BJ (cell line): Measurements from ENCODE around the gene RPRD1A. TPM values are rescaled to one million over a fixed set of nuclear protein-coding genes. Genes with fewer than 3 reads are reported as not detected.
"Not testable (repeated sequence)": the region's sequence is repeated elsewhere in the genome, so short reads cannot be mapped to it uniquely, and the experiment has no call there.

Source experiments
- CTCF ChIA-PET: fragments of 350-600 bp; formaldehyde crosslinking; extraction: SDS; loops from one replicate; lab custom pipeline; 2021; ENCODE audit warnings: antibody characterized with exemption, inconsistent platforms; lab: Yijun Ruan, JAX
- POLR2A ChIA-PET: fragments of 300-600 bp; sonication (Branson Sonifier 250); formaldehyde crosslinking; extraction: SDS; loops from one replicate; lab custom pipeline; 2021; ENCODE audit warnings: antibody characterized with exemption; lab: Charles Lee
- DNase-seq: peaks from one replicate; pipeline ENCODE4 v3.0.0-alpha.2; 2011; ENCODE audit warnings: low read depth
- H3K27me3 ChIP-seq: 2 replicates; pipeline ENCODE4 v1.6.0; 2011; ENCODE audit warnings: low read length; ENCODE audit not compliant: control insufficient read depth, insufficient read depth
- H3K36me3 ChIP-seq: 2 replicates; pipeline ENCODE4 v1.5.1; 2011; ENCODE audit warnings: low read length; ENCODE audit not compliant: control insufficient read depth, insufficient read depth
- H3K4me3 ChIP-seq: 2 replicates; pipeline ENCODE4 v1.5.1; 2011; ENCODE audit warnings: low read depth, mild to moderate bottlenecking, control low read depth, low read length
- polyA plus RNA-seq: library from polyadenylated mRNA; depleted of rRNA; stranded (reverse); fragments of >200 nt; gene quantifications from 2 replicates; pipeline ENCODE4 v1.2.3, GENCODE V29; 2011
- TF ChIP-seq, protein P1 (sequence below): IDR thresholded peaks from 2 replicates; pipeline ENCODE4 v1.5.1; 2011; ENCODE audit warnings: low read depth, mild to moderate bottlenecking, control low read depth, inconsistent platforms, low read length, moderate library complexity; ENCODE audit not compliant: insufficient read depth

The RPRD1A gene
- polyA plus RNA-seq, 1 experiment: 21.9 TPM

DNA sequence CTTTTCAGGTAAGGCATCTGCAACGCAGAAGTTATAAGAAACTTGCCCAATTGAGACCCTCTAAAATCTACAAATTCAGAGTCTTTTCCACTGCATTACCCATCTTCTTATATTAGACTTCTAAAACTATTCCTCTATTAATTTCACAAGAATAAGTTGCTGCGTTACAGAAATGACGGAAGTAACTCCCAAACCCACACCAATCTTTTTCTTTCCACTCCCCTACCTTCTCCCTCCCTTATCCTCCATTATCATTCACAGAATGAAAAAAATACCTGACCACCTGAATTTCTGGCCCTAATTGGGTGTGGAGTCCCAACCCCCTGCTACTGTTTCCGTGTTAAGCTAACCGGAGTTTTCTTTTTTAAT, 689 bp downstream of the RPRD1A start:
- no peak for DNase-seq
- H3K4me3 ChIP-seq: peak overlapping the region; percentile 95
- TF ChIP-seq, protein P1, sequence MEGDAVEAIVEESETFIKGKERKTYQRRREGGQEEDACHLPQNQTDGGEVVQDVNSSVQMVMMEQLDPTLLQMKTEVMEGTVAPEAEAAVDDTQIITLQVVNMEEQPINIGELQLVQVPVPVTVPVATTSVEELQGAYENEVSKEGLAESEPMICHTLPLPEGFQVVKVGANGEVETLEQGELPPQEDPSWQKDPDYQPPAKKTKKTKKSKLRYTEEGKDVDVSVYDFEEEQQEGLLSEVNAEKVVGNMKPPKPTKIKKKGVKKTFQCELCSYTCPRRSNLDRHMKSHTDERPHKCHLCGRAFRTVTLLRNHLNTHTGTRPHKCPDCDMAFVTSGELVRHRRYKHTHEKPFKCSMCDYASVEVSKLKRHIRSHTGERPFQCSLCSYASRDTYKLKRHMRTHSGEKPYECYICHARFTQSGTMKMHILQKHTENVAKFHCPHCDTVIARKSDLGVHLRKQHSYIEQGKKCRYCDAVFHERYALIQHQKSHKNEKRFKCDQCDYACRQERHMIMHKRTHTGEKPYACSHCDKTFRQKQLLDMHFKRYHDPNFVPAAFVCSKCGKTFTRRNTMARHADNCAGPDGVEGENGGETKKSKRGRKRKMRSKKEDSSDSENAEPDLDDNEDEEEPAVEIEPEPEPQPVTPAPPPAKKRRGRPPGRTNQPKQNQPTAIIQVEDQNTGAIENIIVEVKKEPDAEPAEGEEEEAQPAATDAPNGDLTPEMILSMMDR: no peak
- no peaks in the 10 kb centered on the region for H3K27me3 ChIP-seq
- H3K36me3 ChIP-seq: no peaks in the 10 kb centered on the region
- CTCF ChIA-PET: interaction anchor here (0.6 to 1.4 kb wide), 3 partner anchors 10 to 92 kb away, joined by 3 to 4 read pairs (median 3); no protein-coding TSS in a partner anchor
- POLR2A ChIA-PET: no interaction called here

DNA sequence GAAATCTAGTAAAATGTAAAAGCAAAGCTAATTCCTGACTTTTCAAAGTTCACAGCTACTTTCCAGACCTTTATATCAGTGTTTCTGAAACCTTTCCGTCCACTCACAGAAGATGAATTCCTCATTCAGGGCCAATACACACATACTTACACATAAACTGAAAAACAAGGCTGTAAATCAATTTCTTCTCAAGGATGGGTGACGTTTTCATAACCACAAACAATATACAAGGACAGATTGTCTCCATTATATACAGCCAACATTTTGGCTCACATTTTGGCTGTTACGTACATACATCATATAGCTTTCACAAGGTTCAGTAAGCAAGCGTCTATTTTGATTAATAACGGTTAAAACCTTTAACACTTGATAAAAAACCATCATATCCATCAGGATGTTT, 1.4 kb downstream of the RPRD1A start:
- TF ChIP-seq, protein P1: no peak
- Histone ChIP-seq H3K4me3 (peak overlapping the region; percentile 95), H3K36me3 (no peaks in the 10 kb centered on the region), H3K27me3 (no peaks in the 10 kb centered on the region)
- DNase-seq: no peak
- POLR2A ChIA-PET: no interaction called here
- CTCF ChIA-PET: interaction anchor here (1.2 to 1.4 kb wide), 2 partner anchors 9 to 10 kb away, joined by 3 to 4 read pairs; no protein-coding TSS in a partner anchor

DNA sequence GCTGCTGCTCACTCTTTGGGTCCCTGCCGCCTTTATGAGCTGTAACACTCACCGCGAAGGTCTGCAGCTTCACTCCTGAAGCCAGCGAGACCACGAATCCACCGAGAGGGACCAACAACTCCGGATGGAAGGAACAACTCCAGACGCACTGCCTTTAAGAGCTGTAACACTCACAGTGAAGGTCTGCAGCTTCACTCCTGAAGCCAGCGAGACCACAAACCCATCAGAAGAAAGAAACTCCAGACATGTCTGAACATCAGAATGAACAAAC, 2.6 kb downstream of the RPRD1A start:
- H3K4me3 ChIP-seq, CTCF ChIA-PET, H3K36me3 ChIP-seq, POLR2A ChIA-PET, DNase-seq, H3K27me3 ChIP-seq: not testable (repeated sequence)

DNA sequence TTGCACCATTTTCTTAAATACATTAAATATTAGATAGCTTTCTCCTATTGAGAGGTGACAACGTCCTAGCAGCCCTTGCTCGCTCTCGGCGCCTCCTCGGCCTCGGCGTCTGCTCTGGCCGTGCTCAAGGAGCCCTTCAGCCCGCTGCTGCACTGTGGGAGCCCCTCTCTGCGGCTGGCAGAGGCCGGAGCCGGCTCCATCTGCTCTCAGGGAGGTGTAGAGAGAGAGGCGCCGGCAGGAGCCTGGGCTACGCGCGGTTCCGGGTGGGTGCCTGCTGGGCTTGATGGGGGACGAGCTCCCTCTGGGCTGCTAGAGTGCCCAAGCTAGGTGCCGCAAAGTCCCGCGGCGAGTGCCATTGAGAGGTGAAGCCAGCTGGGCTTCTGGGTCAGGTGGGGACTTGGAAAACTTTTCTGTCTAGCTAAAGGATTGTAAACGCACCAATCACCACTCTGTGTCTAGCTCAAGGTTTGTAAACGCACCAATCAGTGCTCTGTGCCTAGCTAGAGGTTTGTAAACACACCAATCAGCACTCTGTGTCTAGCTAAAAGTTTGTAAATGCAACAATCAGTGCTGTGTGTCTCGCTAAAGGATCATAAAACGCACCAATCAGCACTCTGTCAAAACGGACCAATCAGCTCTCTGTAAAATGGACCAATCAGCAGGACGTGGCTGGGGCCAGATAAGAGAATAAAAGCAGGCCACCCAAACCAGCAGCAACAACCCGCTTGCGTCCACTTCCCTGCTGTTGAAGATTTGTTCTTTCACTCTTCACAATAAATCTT, 3.1 kb downstream of the RPRD1A start:
- Histone ChIP-seq H3K36me3 (no peaks in the 10 kb centered on the region), H3K4me3 (no peak overlapping the region), H3K27me3 (no peaks in the 10 kb centered on the region)
- POLR2A ChIA-PET: no interaction called here
- DNase-seq: no peak
- TF ChIP-seq, protein P1: no peak
- CTCF ChIA-PET: interaction anchor here (1.1 kb wide), 1 partner anchor 24 kb away, joined by 4 read pairs; no protein-coding TSS in a partner anchor

DNA sequence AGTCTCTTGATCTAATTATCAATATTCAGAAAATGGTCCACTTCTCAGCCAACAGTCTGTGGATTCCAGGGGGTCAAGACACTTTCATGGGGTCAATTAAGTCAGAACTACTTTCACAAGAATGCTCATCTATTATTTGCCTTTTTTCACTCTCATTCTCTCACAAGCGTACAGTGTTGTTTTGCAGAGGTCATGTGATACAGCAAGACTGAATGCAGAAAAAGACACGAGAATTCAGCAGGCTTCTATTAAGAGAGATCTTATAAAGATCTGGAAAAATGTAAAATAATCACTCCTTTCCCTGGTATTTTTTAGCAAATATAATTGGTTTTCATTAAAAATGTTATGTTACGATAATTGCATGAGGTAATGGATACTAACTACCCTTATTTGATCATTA, 8.7 kb downstream of the RPRD1A start:
- H3K36me3 ChIP-seq: no peaks in the 10 kb centered on the region
- no peaks in the 10 kb centered on the region for H3K27me3 ChIP-seq
- ChIA-PET POLR2A (no interaction called here), CTCF (interaction anchor here (1.0 kb wide), 1 partner anchor 41 kb away, joined by 3 read pairs; no protein-coding TSS in a partner anchor)
- TF ChIP-seq, protein P1: no peak
- H3K4me3 ChIP-seq: no peak overlapping the region
- DNase-seq: no peak

DNA sequence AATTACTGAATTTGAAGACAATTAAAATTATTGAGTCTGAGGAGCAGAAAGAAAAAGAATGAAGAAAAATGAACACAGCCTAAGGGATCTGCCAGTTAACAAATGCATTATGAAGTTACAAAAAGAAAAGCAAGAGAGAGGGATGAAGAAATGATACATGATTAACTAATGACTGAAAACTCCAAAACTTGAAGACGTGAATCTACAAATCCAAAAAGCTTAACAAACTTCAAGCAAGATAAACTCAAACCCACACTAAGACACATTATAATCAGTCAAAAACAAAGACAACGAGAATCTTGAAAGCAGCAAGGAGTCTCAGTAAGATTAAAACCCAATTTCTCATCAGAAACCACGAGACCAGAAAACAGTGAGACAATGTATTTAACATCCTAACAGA, 15.6 kb downstream of the RPRD1A start:
- H3K4me3 ChIP-seq: no peak overlapping the region
- CTCF ChIA-PET: no interaction called here
- no peak for DNase-seq
- TF ChIP-seq, protein P1: no peak
- POLR2A ChIA-PET: no interaction called here
- H3K27me3 ChIP-seq: no peaks in the 10 kb centered on the region
- H3K36me3 ChIP-seq: no peaks in the 10 kb centered on the region
